HepG2 (cell line): Measurements from ENCODE around the gene ADGRD1. TPM values are rescaled to one million over a fixed set of nuclear protein-coding genes. Genes with fewer than 3 reads are reported as not detected.

Experiments
- ATAC-seq: fragments of 200-7000 bp; cut with Tn5 transposase; 3 replicates; pipeline ENCODE4 v1.9.1; 2020; ENCODE audit warnings: mild to moderate bottlenecking, moderate library complexity
- BruUV-seq: library from RNA; stranded (reverse); fragments of 400-500 nt; replicated peaks from 2 replicates; lab custom pipeline; 2021; lab: Mats Ljungman, UMichigan
- CTCF ChIA-PET: fragments of 300-600 bp; formaldehyde crosslinking; extraction: SDS; loops from one replicate; lab custom pipeline; 2021; ENCODE audit warnings: low total read pairs, inconsistent platforms, low intra/inter-chr PET ratio; lab: Yijun Ruan, JAX
- POLR2A ChIA-PET: fragments of 350-600 bp; sonication (Branson Sonifier 250); formaldehyde crosslinking; loops from one replicate; lab custom pipeline; 2020; ENCODE audit warnings: antibody characterized with exemption, inconsistent platforms; lab: Yijun Ruan, JAX
- DNase-seq: peaks from one replicate; pipeline ENCODE4 v3.0.0-alpha.2; 2015; ENCODE audit warnings: low spot score
- FAIRE-seq: peaks from 3 replicates; lab custom pipeline; 2011; peaks lifted over from hg19 to GRCh38; lab: Jason Lieb, UNC
- H2AFZ ChIP-seq: one replicate; pipeline ENCODE4 v1.6.1; 2011; ENCODE audit warnings: low read length, inconsistent platforms
- H3K27ac ChIP-seq: fragments of 300-600 bp; 3 replicates; pipeline ENCODE4 v1.8.0; 2011; ENCODE audit warnings: mixed run types, mild to moderate bottlenecking, mixed read lengths, low read length, inconsistent platforms; ENCODE audit not compliant: insufficient read depth; ENCODE audit errors: extremely low read length
- H3K27me3 ChIP-seq, 2 experiments: fragments of 200-600 bp in 1 of 2; 2 replicates in 1 of 2; 3 replicates in 1 of 2; pipeline versions ENCODE4 v1.6.0 to v1.8.0; 2011; ENCODE audit warnings: low read length in 2 of 2, mild to moderate bottlenecking in 2 of 2, moderate library complexity in 2 of 2, inconsistent platforms in 1 of 2; ENCODE audit not compliant: insufficient read depth in 2 of 2, control insufficient read depth in 1 of 2
- H3K36me3 ChIP-seq, 2 experiments: fragments of 200-600 bp in 1 of 2; replicated peaks in 1 of 2; 2 replicates in 1 of 2; 3 replicates in 1 of 2; pipeline versions ENCODE4 v1.5.1 to v1.8.0; 2011; ENCODE audit warnings: low read length in 2 of 2, inconsistent platforms in 1 of 2; ENCODE audit not compliant: insufficient read depth in 2 of 2, control insufficient read depth in 1 of 2
- H3K4me1 ChIP-seq: 2 replicates; pipeline ENCODE4 v1.5.1; 2012; ENCODE audit warnings: low read length, inconsistent platforms; ENCODE audit not compliant: insufficient read depth
- H3K4me2 ChIP-seq: 2 replicates; pipeline ENCODE4 v1.6.0; 2011; ENCODE audit warnings: low read depth, low read length, inconsistent platforms
- H3K4me3 ChIP-seq, 3 experiments: fragments of 200-600 bp in 1 of 3; sonication (generic), shearing (Covaris generic) in 1 of 3; replicated peaks in 1 of 3; 2 replicates each; pipeline ENCODE4 v1.5.1; 2011 to 2016; ENCODE audit warnings: low read length in 3 of 3, inconsistent platforms in 2 of 3, low read depth in 2 of 3, mild to moderate bottlenecking in 2 of 3, control low read depth in 1 of 3, mixed read lengths in 1 of 3; ENCODE audit not compliant: insufficient read depth in 1 of 3
- H3K79me2 ChIP-seq: one replicate; pipeline ENCODE4 v1.6.1; 2011; ENCODE audit warnings: low read length, inconsistent platforms; ENCODE audit not compliant: insufficient read depth
- H3K9ac ChIP-seq: 2 replicates; pipeline ENCODE4 v1.6.0; 2011; ENCODE audit warnings: mild to moderate bottlenecking, low read depth, low read length, inconsistent platforms; ENCODE audit not compliant: insufficient read depth
- H3K9me3 ChIP-seq: 2 replicates; pipeline ENCODE4 v1.5.1; 2012; ENCODE audit warnings: mild to moderate bottlenecking, low read length
- H4K20me1 ChIP-seq: 2 replicates; pipeline ENCODE4 v1.6.0; 2011; ENCODE audit warnings: inconsistent platforms, mild to moderate bottlenecking, low read length, moderate library complexity; ENCODE audit not compliant: insufficient read depth
- CCDC6 ChIP-seq: sonication (generic); formaldehyde crosslinking; IDR thresholded peaks from 2 replicates; pipeline ENCODE4 v1.8.1; 2022; ENCODE audit warnings: mild to moderate bottlenecking, missing genetic modification reagents, moderate library complexity
- EP300 ChIP-seq, 3 experiments: sonication (generic) in 1 of 3; formaldehyde crosslinking in 1 of 3; IDR thresholded peaks; 2 replicates each; pipeline versions ENCODE4 v1.5.1 to v1.6.1; 2011 to 2020; ENCODE audit warnings: low read depth in 2 of 3, low read length in 2 of 3, borderline replicate concordance in 1 of 3, improper control_type of control experiment in 1 of 3, mild to moderate bottlenecking in 1 of 3, missing genetic modification reagents in 1 of 3, moderate library complexity in 1 of 3
- FOSL2 ChIP-seq: sonication (generic); formaldehyde crosslinking; IDR thresholded peaks from 2 replicates; pipeline ENCODE4 v1.4.0; 2020; ENCODE audit warnings: missing genetic modification reagents
- FOXA1 ChIP-seq, 2 experiments: fragments of 450-650 bp in 1 of 2; sonication (generic) in 1 of 2; formaldehyde crosslinking in 1 of 2; IDR thresholded peaks; 2 replicates each; pipeline versions ENCODE4 v1.4.0 to v1.6.1; 2016 to 2020; ENCODE audit warnings: missing genetic modification reagents in 1 of 2
- FOXK2 ChIP-seq: fragments of 450-650 bp; IDR thresholded peaks from 2 replicates; pipeline ENCODE4 v1.6.1; 2016
- KDM3A ChIP-seq: IDR thresholded peaks from 2 replicates; pipeline ENCODE4 v1.6.1; 2018; ENCODE audit warnings: low read depth, missing compliant biosample characterization
- MED1 ChIP-seq: sonication (generic); formaldehyde crosslinking; IDR thresholded peaks from 2 replicates; pipeline ENCODE4 v1.4.0; 2020; ENCODE audit warnings: missing genetic modification reagents
- MEIS2 ChIP-seq: sonication (generic); formaldehyde crosslinking; IDR thresholded peaks from 2 replicates; pipeline ENCODE4 v1.9.0; 2021; ENCODE audit warnings: mild to moderate bottlenecking, missing genetic modification reagents
- NFIC ChIP-seq: IDR thresholded peaks from 2 replicates; pipeline ENCODE4 v1.6.1; 2012; ENCODE audit warnings: mild to moderate bottlenecking, low read length, inconsistent platforms
- NR2C2 ChIP-seq: sonication (generic); formaldehyde crosslinking; IDR thresholded peaks from 2 replicates; pipeline ENCODE4 v1.4.0; 2020; ENCODE audit warnings: missing genetic modification reagents, mild to moderate bottlenecking, moderate library complexity, borderline replicate concordance
- NR2F6 ChIP-seq, 2 experiments: IDR thresholded peaks; 2 replicates each; pipeline ENCODE4 v1.6.1; 2016; ENCODE audit warnings: antibody characterized with exemption in 1 of 2, mild to moderate bottlenecking in 1 of 2
- PPARG ChIP-seq: conservative IDR thresholded peaks from 2 replicates; pipeline ENCODE4 v1.6.1; 2016; ENCODE audit warnings: missing biosample characterization, missing genetic modification reagents
- SAP130 ChIP-seq: IDR thresholded peaks from 2 replicates; pipeline ENCODE4 v1.6.1; 2016; ENCODE audit warnings: low read depth
- SIX4 ChIP-seq: sonication (generic); formaldehyde crosslinking; IDR thresholded peaks from 2 replicates; pipeline ENCODE4 v1.4.0; 2020; ENCODE audit warnings: missing genetic modification reagents
- SMYD3 ChIP-seq: sonication (generic); formaldehyde crosslinking; IDR thresholded peaks from 2 replicates; pipeline ENCODE4 v1.8.1; 2023; ENCODE audit warnings: mild to moderate bottlenecking, missing genetic modification reagents
- WIZ ChIP-seq: sonication (generic); formaldehyde crosslinking; IDR thresholded peaks from 2 replicates; pipeline ENCODE4 v1.5.1; 2020; ENCODE audit warnings: mild to moderate bottlenecking, missing genetic modification reagents
- ZFP36L1 ChIP-seq: sonication (generic); formaldehyde crosslinking; IDR thresholded peaks from 2 replicates; pipeline ENCODE4 v1.8.0; 2022; ENCODE audit warnings: mild to moderate bottlenecking, missing genetic modification reagents, moderate library complexity
- ZNF143 ChIP-seq: sonication (generic); formaldehyde crosslinking; IDR thresholded peaks from 2 replicates; pipeline ENCODE4 v1.4.0; 2020; ENCODE audit warnings: missing genetic modification reagents
- ZNF180 ChIP-seq: sonication (generic); formaldehyde crosslinking; IDR thresholded peaks from 2 replicates; pipeline ENCODE4 v1.4.0; 2020; ENCODE audit warnings: low read depth, missing genetic modification reagents, borderline replicate concordance
- ZNF530 ChIP-seq: sonication (generic); formaldehyde crosslinking; IDR thresholded peaks from 2 replicates; pipeline ENCODE4 v1.5.0; 2020; ENCODE audit warnings: low read depth, mild to moderate bottlenecking, missing genetic modification reagents
- ZNF598 ChIP-seq: sonication (generic); formaldehyde crosslinking; IDR thresholded peaks from 2 replicates; pipeline ENCODE4 v1.5.1; 2020; ENCODE audit warnings: mild to moderate bottlenecking, missing genetic modification reagents, borderline replicate concordance
- ZNF75D ChIP-seq: sonication (generic); formaldehyde crosslinking; IDR thresholded peaks from 2 replicates; pipeline ENCODE4 v1.8.1; 2023; ENCODE audit warnings: missing genetic modification reagents, mild to moderate bottlenecking, borderline replicate concordance
- WGBS: methylation state at CpG from one replicate; pipeline ENCODE4 v1.1.6; 2017; ENCODE audit warnings: low lambda C conversion rate; 5-methylcytosine and 5-hydroxymethylcytosine counted together
- in situ Hi-C: cut with HindIII; loops from 2 replicates; pipeline ENCODE4 v1.10.0; 2017; ENCODE audit warnings: low pct_unique_long_range_greater_than_20kb; ENCODE audit not compliant: extremely low pct_ligation_motif_present
- intact Hi-C: fragments of 100-400 bp; cut with micrococcal nuclease; formaldehyde crosslinking; loops from one replicate; pipeline ENCODE4 v1.10.0; 2022; ENCODE audit not compliant: unreplicated experiment
- polyA plus RNA-seq, 8 experiments: library from polyadenylated mRNA; depleted of rRNA in 3 of 8; stranded (reverse) in 7 of 8; unstranded in 1 of 8; fragments of >200 nt; fragmentation: Illumina TruSeq in 4 of 8; extraction: Trizol in 4 of 8; gene quantifications; 2 replicates each; pipeline versions ENCODE4 v1.2.1 to v1.2.3, GENCODE V29; 2011 to 2016; ENCODE audit warnings: low read depth in 4 of 8, missing spikeins in 1 of 8, mixed read lengths in 1 of 8; ENCODE audit not compliant: insufficient read depth in 1 of 8
- total RNA-seq, 5 experiments: library from RNA; depleted of rRNA; stranded (reverse); fragments of >200 nt; fragmentation: Illumina TruSeq; extraction: Trizol; gene quantifications; 2 replicates each; pipeline ENCODE4 v1.2.3, GENCODE V29; 2016; ENCODE audit warnings: low read depth in 1 of 5
- TF ChIP-seq, protein P1 (sequence below): IDR thresholded peaks from 2 replicates; pipeline ENCODE4 v1.6.1; 2012; ENCODE audit warnings: inconsistent platforms
- TF ChIP-seq, protein P2 (sequence below): sonication (generic); formaldehyde crosslinking; IDR thresholded peaks from 2 replicates; pipeline ENCODE4 v1.5.0; 2020; ENCODE audit warnings: mild to moderate bottlenecking, missing genetic modification reagents, moderate library complexity

Gene ADGRD1
- total and polyA plus RNA-seq, 2 of the 13 experiments (the other 11 are each of a cell fraction or from before 2014, with no cell fraction given): 0.46 to 12.4 TPM

DNA sequence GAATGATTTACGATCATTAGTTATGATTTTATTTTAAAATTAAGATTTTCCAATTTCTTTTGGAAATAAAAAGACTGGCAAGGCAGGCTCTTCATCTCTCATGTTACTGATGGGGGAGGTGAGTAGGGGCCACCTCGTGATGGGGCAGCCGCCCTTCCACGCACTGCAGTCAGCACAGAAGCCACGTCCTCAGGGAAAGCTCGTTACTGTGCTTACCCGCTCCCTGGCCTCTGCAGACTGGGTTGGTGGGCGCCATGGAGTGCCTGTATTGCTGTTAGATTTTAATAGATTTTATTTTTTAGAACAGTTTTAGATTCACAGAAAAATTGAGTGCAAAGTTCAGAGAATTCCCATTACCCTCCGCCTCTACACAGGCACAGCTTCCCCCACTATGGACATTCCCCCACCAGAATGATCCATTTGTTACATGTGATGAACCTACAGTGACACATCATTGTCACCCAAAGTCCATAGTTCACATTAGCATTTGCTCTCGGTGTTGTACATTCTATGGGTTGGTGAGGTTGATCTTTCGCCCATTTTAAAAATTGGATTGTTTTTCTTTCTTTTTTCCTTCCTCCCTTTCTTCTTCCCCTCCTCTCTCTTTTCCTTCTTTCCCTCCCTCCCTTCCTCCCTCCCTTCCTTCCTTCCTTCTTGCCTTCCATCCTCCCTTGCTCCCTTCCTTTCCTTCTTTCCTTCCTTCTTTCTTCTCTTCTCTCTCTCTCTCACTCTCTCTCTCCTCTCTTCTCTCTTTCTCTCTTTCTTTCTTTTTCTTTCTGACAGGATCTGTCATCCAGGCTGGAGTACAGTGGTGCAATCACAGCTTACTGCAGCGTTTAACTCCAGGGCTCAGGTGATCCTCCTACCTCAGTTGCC, 30.7 kb downstream of the ADGRD1 start:
- H3K27me3 ChIP-seq: no peaks in the 10 kb centered on the region
- ATAC-seq (peak; percentile 22), FAIRE-seq (peak; percentile 60), DNase-seq (peak; percentile 72)
- BruUV-seq: TSS peak; percentile 93
- H3K9me3 ChIP-seq: no peaks in the 10 kb centered on the region
- POLR2A ChIA-PET: interaction anchor here (0.7 to 3.9 kb wide), 11 partner anchors 8 to 110 kb away, joined by 3 to 45 read pairs (median 5); partner anchors contain the start of gene ADGRD1
- H3K9ac ChIP-seq: peak overlapping the region; percentile 62
- H3K4me3 ChIP-seq: no peak overlapping the region
- no peaks in the 10 kb centered on the region for H3K36me3 ChIP-seq
- peak overlapping the region; percentile 92 for H3K27ac ChIP-seq
- H2AFZ ChIP-seq: no peak overlapping the region
- H3K4me2 ChIP-seq: peak overlapping the region; percentile 60
- H3K4me1 ChIP-seq: peaks cover 82% of the 10 kb centered on the region
- whole genome bisulfite sequencing: 73% methylated on average over 12 of the region's 12 CpGs
- in situ Hi-C loops (no loop called here), intact Hi-C loops (loop anchor here (5.0 kb wide), 1 partner anchor 67 kb away; no protein-coding TSS in a partner anchor)
- CTCF ChIA-PET: no interaction called here
- H4K20me1 ChIP-seq: no peaks in the 10 kb centered on the region
- no peaks in the 10 kb centered on the region for H3K79me2 ChIP-seq
- TF ChIP-seq ZNF180 (CRISPR knock-in tag) (no peak), ZNF75D (CRISPR knock-in tag) (no peak), WIZ (CRISPR knock-in tag) (no peak), SAP130 (peak; percentile 25; the same call in 1 of the 2 replicates), SMYD3 (CRISPR knock-in tag) (no peak), FOXA1 (IDR thresholded peaks at IDR 0.05) (no peak), FOXA1 (CRISPR knock-in tag; IDR thresholded peaks at IDR 0.05) (no peak), CCDC6 (CRISPR knock-in tag) (no peak), ZNF598 (CRISPR knock-in tag) (peak; percentile 41; the same call in 1 of the 2 replicates), FOSL2 (peak; percentile 55), ZNF143 (CRISPR knock-in tag) (no peak), PPARG (0 out of 2 replicates have a peak, but pooled peaks have one; percentile 46), KDM3A (CRISPR knock-in tag) (no peak), SIX4 (no peak), NR2F6 (IDR thresholded peaks at IDR 0.05) (no peak), NR2F6 (CRISPR knock-in tag; IDR thresholded peaks at IDR 0.05) (peak; percentile 14; the same call in 1 of the 2 replicates), MEIS2 (CRISPR knock-in tag) (0 out of 2 replicates have a peak, but pooled peaks have one; percentile 45), MED1 (CRISPR knock-in tag) (peak; percentile 37; the same call in 1 of the 2 replicates), FOXK2 (no peak), EP300 (IDR thresholded peaks at IDR 0.05; ENCODE audit: low read depth in 2 of 2, low read length in 2 of 2) (peak in 1 of 2 experiments; percentile 47; a peak in 2 of 4 replicates), EP300 (CRISPR knock-in tag; IDR thresholded peaks at IDR 0.05; ENCODE audit: borderline replicate concordance) (no peak), ZNF530 (CRISPR knock-in tag) (no peak), NR2C2 (CRISPR knock-in tag) (no peak), ZFP36L1 (no peak), NFIC (peak; percentile 47; the same call in 1 of the 2 replicates)
- TF ChIP-seq, protein P1, sequence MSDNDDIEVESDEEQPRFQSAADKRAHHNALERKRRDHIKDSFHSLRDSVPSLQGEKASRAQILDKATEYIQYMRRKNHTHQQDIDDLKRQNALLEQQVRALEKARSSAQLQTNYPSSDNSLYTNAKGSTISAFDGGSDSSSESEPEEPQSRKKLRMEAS: peak; percentile 36; the same call in 1 of the 2 replicates
- TF ChIP-seq, protein P2, sequence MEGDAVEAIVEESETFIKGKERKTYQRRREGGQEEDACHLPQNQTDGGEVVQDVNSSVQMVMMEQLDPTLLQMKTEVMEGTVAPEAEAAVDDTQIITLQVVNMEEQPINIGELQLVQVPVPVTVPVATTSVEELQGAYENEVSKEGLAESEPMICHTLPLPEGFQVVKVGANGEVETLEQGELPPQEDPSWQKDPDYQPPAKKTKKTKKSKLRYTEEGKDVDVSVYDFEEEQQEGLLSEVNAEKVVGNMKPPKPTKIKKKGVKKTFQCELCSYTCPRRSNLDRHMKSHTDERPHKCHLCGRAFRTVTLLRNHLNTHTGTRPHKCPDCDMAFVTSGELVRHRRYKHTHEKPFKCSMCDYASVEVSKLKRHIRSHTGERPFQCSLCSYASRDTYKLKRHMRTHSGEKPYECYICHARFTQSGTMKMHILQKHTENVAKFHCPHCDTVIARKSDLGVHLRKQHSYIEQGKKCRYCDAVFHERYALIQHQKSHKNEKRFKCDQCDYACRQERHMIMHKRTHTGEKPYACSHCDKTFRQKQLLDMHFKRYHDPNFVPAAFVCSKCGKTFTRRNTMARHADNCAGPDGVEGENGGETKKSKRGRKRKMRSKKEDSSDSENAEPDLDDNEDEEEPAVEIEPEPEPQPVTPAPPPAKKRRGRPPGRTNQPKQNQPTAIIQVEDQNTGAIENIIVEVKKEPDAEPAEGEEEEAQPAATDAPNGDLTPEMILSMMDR (CRISPR knock-in tag): no peak
